WTC11 (cell line): ENCODE data around the gene POMGNT2. TPM values are rescaled to one million over a fixed set of nuclear protein-coding genes. Genes with fewer than 3 reads are reported as not detected.

Source experiments
- ATAC-seq: fragments of 200-7000 bp; cut with Tn5 transposase; 2 replicates; pipeline ENCODE4 v1.10.0; 2021; ENCODE audit warnings: mild to moderate bottlenecking, moderate library complexity
- CTCF ChIA-PET: fragments of 300-600 bp; sonication (Branson Sonifier 250); formaldehyde crosslinking; loops from one replicate; lab custom pipeline; 2021; ENCODE audit warnings: antibody characterized with exemption; lab: Charles Lee
- POLR2A ChIA-PET: fragments of 350-600 bp; sonication (Branson Sonifier 250); formaldehyde crosslinking; loops from one replicate; lab custom pipeline; 2021; ENCODE audit warnings: antibody characterized with exemption; lab: Charles Lee
- DNase-seq: peaks from one replicate; pipeline ENCODE4 v3.0.0; 2021; ENCODE audit warnings: low spot score
- H3K27ac Mint-ChIP-seq: 2 replicates; pipeline ENCODE4 v1.8.0; 2021; ENCODE audit warnings: mixed read lengths
- H3K27me3 Mint-ChIP-seq: 2 replicates; pipeline ENCODE4 v1.8.0; 2021; ENCODE audit warnings: low read depth, mild to moderate bottlenecking, moderate library complexity, mixed read lengths
- H3K36me3 Mint-ChIP-seq: 2 replicates; pipeline ENCODE4 v1.8.0; 2021; ENCODE audit warnings: mixed read lengths
- H3K4me1 Mint-ChIP-seq: 2 replicates; pipeline ENCODE4 v1.8.0; 2022; ENCODE audit warnings: mixed read lengths
- H3K4me3 Mint-ChIP-seq: 2 replicates; pipeline ENCODE4 v1.8.0; 2021; ENCODE audit warnings: mild to moderate bottlenecking, moderate library complexity, mixed read lengths
- H3K9me3 Mint-ChIP-seq: 2 replicates; pipeline ENCODE4 v1.8.0; 2021; ENCODE audit warnings: mixed read lengths
- AFF4 ChIP-seq: sonication (generic); formaldehyde crosslinking; IDR thresholded peaks from 2 replicates; pipeline ENCODE4 v1.8.1; 2023; ENCODE audit warnings: mild to moderate bottlenecking, missing genetic modification reagents, borderline replicate concordance
- ATF6 ChIP-seq: sonication (generic); formaldehyde crosslinking; IDR thresholded peaks from 2 replicates; pipeline ENCODE4 v1.8.1; 2023; ENCODE audit warnings: mild to moderate bottlenecking, missing genetic modification reagents
- CBFB ChIP-seq: sonication (generic); formaldehyde crosslinking; IDR thresholded peaks from 2 replicates; pipeline ENCODE4 v1.8.1; 2022; ENCODE audit warnings: mild to moderate bottlenecking, low read depth, missing genetic modification reagents
- CDX4 ChIP-seq: fragments of 250-450 bp; sonication (Bioruptor Pico); IDR thresholded peaks from 2 replicates; pipeline ENCODE4 v1.9.0; 2021; ENCODE audit warnings: moderate library complexity, mild to moderate bottlenecking, inconsistent platforms, borderline replicate concordance
- E2F1 ChIP-seq: sonication (generic); formaldehyde crosslinking; IDR thresholded peaks from 2 replicates; pipeline ENCODE4 v1.8.0; 2022; ENCODE audit warnings: mild to moderate bottlenecking, missing genetic modification reagents
- E2F4 ChIP-seq: sonication (generic); formaldehyde crosslinking; IDR thresholded peaks from 2 replicates; pipeline ENCODE4 v1.8.1; 2022; ENCODE audit warnings: low read depth, mild to moderate bottlenecking, moderate library complexity, missing genetic modification reagents, borderline replicate concordance
- FOXK1 ChIP-seq: sonication (generic); formaldehyde crosslinking; IDR thresholded peaks from 2 replicates; pipeline ENCODE4 v1.8.0; 2022; ENCODE audit warnings: mild to moderate bottlenecking, moderate library complexity, missing genetic modification reagents
- MXD4 ChIP-seq: fragments of 250-450 bp; sonication (Bioruptor Pico); IDR thresholded peaks from 2 replicates; pipeline ENCODE4 v1.8.0; 2021; ENCODE audit warnings: mild to moderate bottlenecking, moderate library complexity, borderline replicate concordance
- SMAD3 ChIP-seq: sonication (generic); formaldehyde crosslinking; IDR thresholded peaks from 2 replicates; pipeline ENCODE4 v1.8.0; 2022; ENCODE audit warnings: missing genetic modification reagents, mild to moderate bottlenecking, borderline replicate concordance
- SMAD4 ChIP-seq: sonication (generic); formaldehyde crosslinking; IDR thresholded peaks from 2 replicates; pipeline ENCODE4 v1.8.0; 2022; ENCODE audit warnings: mild to moderate bottlenecking, missing genetic modification reagents
- SP1 ChIP-seq: sonication (generic); formaldehyde crosslinking; conservative IDR thresholded peaks from 2 replicates; pipeline ENCODE4 v1.8.1; 2022; ENCODE audit warnings: missing genetic modification reagents
- STAT6 ChIP-seq: sonication (generic); formaldehyde crosslinking; conservative IDR thresholded peaks from 2 replicates; pipeline ENCODE4 v1.8.1; 2023; ENCODE audit warnings: mild to moderate bottlenecking, low read depth, missing genetic modification reagents, moderate library complexity
- TCF7 ChIP-seq: sonication (generic); formaldehyde crosslinking; IDR thresholded peaks from 2 replicates; pipeline ENCODE4 v1.8.0; 2022; ENCODE audit warnings: mild to moderate bottlenecking, low read depth, missing genetic modification reagents, moderate library complexity
- TP53 ChIP-seq: sonication (generic); formaldehyde crosslinking; IDR thresholded peaks from 2 replicates; pipeline ENCODE4 v1.8.1; 2023; ENCODE audit warnings: mild to moderate bottlenecking, missing genetic modification reagents
- ZMAT4 ChIP-seq: fragments of 250-450 bp; sonication (Bioruptor Pico); IDR thresholded peaks from 2 replicates; pipeline ENCODE4 v1.9.0; 2021; ENCODE audit warnings: mild to moderate bottlenecking
- ZNF423 ChIP-seq: fragments of 250-450 bp; sonication (Bioruptor Pico); IDR thresholded peaks from 2 replicates; pipeline ENCODE4 v2.1.2; 2022; ENCODE audit warnings: mild to moderate bottlenecking, moderate library complexity
- ZNF671 ChIP-seq: fragments of 250-450 bp; sonication (Bioruptor Pico); IDR thresholded peaks from 2 replicates; pipeline ENCODE4 v1.8.0; 2021; ENCODE audit warnings: mild to moderate bottlenecking
- total RNA-seq: library from RNA; stranded (reverse); gene quantifications from 3 replicates; pipeline ENCODE4 v1.2.3, GENCODE V29; 2021

Gene POMGNT2
- total RNA-seq, 1 experiment from 2014 or later: 12.5 TPM

GRCh38 chr3:43144761-43145490 lies 39.0 kb upstream of the POMGNT2 start:
- Mint-ChIP-seq H3K36me3 (no peaks in the 10 kb centered on the region), H3K9me3 (peaks cover 9% of the 10 kb centered on the region), H3K27ac (no peak overlapping the region), H3K4me3 (no peak overlapping the region), H3K4me1 (peaks cover 28% of the 10 kb centered on the region), H3K27me3 (peaks cover 2% of the 10 kb centered on the region; the same call in 1 of the 2 replicates)
- ChIA-PET CTCF (no interaction called here), POLR2A (no interaction called here)
- no peak for TF ChIP-seq SP1 (CRISPR knock-in tag)
- TF ChIP-seq SMAD3 (CRISPR knock-in tag): no peak
- TF ChIP-seq STAT6: no peak
- TF ChIP-seq ZMAT4 (CRISPR knock-in tag): no peak
- no peak for TF ChIP-seq TP53 (CRISPR knock-in tag)
- TF ChIP-seq ZNF423: no peak
- TF ChIP-seq TCF7 (CRISPR knock-in tag): no peak
- no peak for TF ChIP-seq E2F4 (CRISPR knock-in tag)
- TF ChIP-seq ZNF671 (CRISPR knock-in tag): no peak
- TF ChIP-seq AFF4 (CRISPR knock-in tag): no peak
- no peak for TF ChIP-seq CBFB
- TF ChIP-seq MXD4: no peak
- no peak for TF ChIP-seq SMAD4 (CRISPR knock-in tag)
- no peak for TF ChIP-seq ATF6 (CRISPR knock-in tag)
- no peak for TF ChIP-seq FOXK1 (CRISPR knock-in tag)
- TF ChIP-seq E2F1 (CRISPR knock-in tag): no peak
- TF ChIP-seq CDX4 (CRISPR knock-in tag): no peak
- DNase-seq: no peak
- ATAC-seq: no peak; the same call in 1 of the 2 replicates
